NCI-H748 (cell line): ENCODE data around the gene PLA2G12B.

Experiments used
- DNase-seq: peaks from one replicate; lab custom pipeline; 2025; ENCODE audit not compliant: unreplicated experiment; lab: John Stamatoyannopoulos, UW

The PLA2G12B gene

GRCh38 chr10:72895236-72895850 lies 59.3 kb downstream of the PLA2G12B start:
- DNase-seq = no peak

GRCh38 chr10:72893136-72893798 lies 61.3 kb downstream of the PLA2G12B start, which contains the start of gene OIT3:
OIT3 (plus strand) TSS chr10:72893739; CDS start chr10:72893799, 60 bp downstream.
- DNase-seq = no peak

GRCh38 chr10:72890086-72890485 lies 64.5 kb downstream of the PLA2G12B start:
- no peak for DNase-seq

- peak; percentile 85 for DNase-seq
Observed at GRCh38 chr10:72889391-72889831, 65.2 kb downstream of the PLA2G12B start.

- no peak for DNase-seq
Observed at GRCh38 chr10:72888151-72888638, 66.4 kb downstream of the PLA2G12B start.

- DNase-seq = no peak
Observed at GRCh38 chr10:72887043-72887442, 67.6 kb downstream of the PLA2G12B start.

- no peak for DNase-seq
Observed at GRCh38 chr10:72886621-72887020, 68.0 kb downstream of the PLA2G12B start.

- no peak for DNase-seq
Observed at GRCh38 chr10:72885953-72886352, 68.7 kb downstream of the PLA2G12B start.
